Loucy (cell line): ENCODE results near the gene PTGER1.

Experiments used
- CTCF ChIP-seq: fragments of 200-600 bp; sonication (generic); conservative IDR thresholded peaks from 2 replicates; pipeline ENCODE4 v1.5.1; 2014; ENCODE audit warnings: mild to moderate bottlenecking, antibody characterized with exemption, low read length
- EZH2phosphoT487 ChIP-seq: fragments of 200-600 bp; IDR thresholded peaks from 2 replicates; pipeline ENCODE4 v1.6.1; 2018; ENCODE audit warnings: antibody characterized with exemption, mild to moderate bottlenecking, moderate library complexity, borderline replicate concordance

- no peak for TF ChIP-seq CTCF
- TF ChIP-seq EZH2phosphoT487 = no peak
Measured at GRCh38 chr19:14449321-14449720, 25.8 kb downstream of the PTGER1 start.
